Gastrocnemius medialis (tissue), 4 donors: ENCODE measurements around the gene HOXA7. TPM values are rescaled to one million over a fixed set of nuclear protein-coding genes. Genes with fewer than 3 reads are reported as not detected.

ENCODE experiments used
- ATAC-seq, 2 donors: fragments of 150-250 bp; one replicate each; pipeline ENCODE4 v1.9.1; 2016
- DNase-seq, 2 donors: peaks; one replicate each; pipeline ENCODE4 v3.0.0-alpha.2; 2019
- H3K27ac ChIP-seq, 4 donors: fragments of 200-600 bp; sonication (generic); 1 replicate in 1 of 4; 2 replicates in 3 of 4; pipeline ENCODE4 v1.5.1; 2016 to 2018; ENCODE audit warnings: mild to moderate bottlenecking in 2 of 4, moderate library complexity in 1 of 4
- H3K27me3 ChIP-seq, 3 donors: fragments of 200-600 bp; sonication (generic) in 2 of 3; 1 replicate in 1 of 3; 2 replicates in 2 of 3; pipeline versions ENCODE4 v1.5.1 to v1.6.0; 2016 to 2019; ENCODE audit warnings: mild to moderate bottlenecking in 1 of 3, moderate library complexity in 1 of 3
- H3K36me3 ChIP-seq, 2 donors: fragments of 200-600 bp; sonication (generic) in 1 of 2; one replicate each; pipeline ENCODE4 v1.5.1; 2017 to 2018
- H3K4me1 ChIP-seq, 2 donors: fragments of 200-600 bp; sonication (generic) in 1 of 2; one replicate each; pipeline ENCODE4 v1.5.1; 2016 to 2017; ENCODE audit warnings: mild to moderate bottlenecking in 2 of 2
- H3K4me3 ChIP-seq, 4 donors: fragments of 200-600 bp; sonication (generic) in 3 of 4; 1 replicate in 1 of 4; 2 replicates in 3 of 4; pipeline ENCODE4 v1.5.1; 2016 to 2019; ENCODE audit warnings: mild to moderate bottlenecking in 2 of 4
- H3K9me3 ChIP-seq, 3 donors: fragments of 200-600 bp; sonication (generic) in 2 of 3; 1 replicate in 1 of 3; 2 replicates in 2 of 3; pipeline ENCODE4 v1.5.1; 2016 to 2019
- CTCF ChIP-seq, 5 experiments: fragments of 450-650 bp in 3 of 5; fragments of 200-600 bp in 2 of 5; sonication (generic) in 2 of 5; IDR thresholded peaks in 4 of 5; conservative IDR thresholded peaks in 1 of 5; 1 replicate in 4 of 5; 2 replicates in 1 of 5; pipeline ENCODE4 v1.5.1; 2016 to 2019; ENCODE audit warnings: antibody characterized with exemption in 5 of 5, mild to moderate bottlenecking in 3 of 5, moderate library complexity in 3 of 5
- POLR2A ChIP-seq, 2 donors: fragments of 450-650 bp; IDR thresholded peaks; one replicate each; pipeline ENCODE4 v1.6.1; 2017; ENCODE audit warnings: antibody characterized with exemption in 2 of 2, mild to moderate bottlenecking in 2 of 2, moderate library complexity in 2 of 2
- in situ Hi-C, 4 donors: fragments of 200-750 bp; cut with MboI; loops; one replicate each; pipeline versions ENCODE4 v1.15.0 to v1.8.0; 2017; ENCODE audit warnings: low sequenced_read_pairs in 4 of 4
- intact Hi-C: fragments of 100-400 bp; cut with DNase I; formaldehyde crosslinking; loops from one replicate; pipeline ENCODE4 v1.15.1; 2023; ENCODE audit warnings: low total_unique reads
- total RNA-seq, 4 donors: library from RNA; depleted of rRNA; stranded (reverse); fragments of >200 nt; gene quantifications; one replicate each; pipeline versions ENCODE4 v1.1.0 to v1.2.3, GENCODE V29; 2016

The HOXA7 gene
- total RNA-seq, 4 donors from 2014 or later = 5.3 to 12.8 (median 8.6) TPM

DNA sequence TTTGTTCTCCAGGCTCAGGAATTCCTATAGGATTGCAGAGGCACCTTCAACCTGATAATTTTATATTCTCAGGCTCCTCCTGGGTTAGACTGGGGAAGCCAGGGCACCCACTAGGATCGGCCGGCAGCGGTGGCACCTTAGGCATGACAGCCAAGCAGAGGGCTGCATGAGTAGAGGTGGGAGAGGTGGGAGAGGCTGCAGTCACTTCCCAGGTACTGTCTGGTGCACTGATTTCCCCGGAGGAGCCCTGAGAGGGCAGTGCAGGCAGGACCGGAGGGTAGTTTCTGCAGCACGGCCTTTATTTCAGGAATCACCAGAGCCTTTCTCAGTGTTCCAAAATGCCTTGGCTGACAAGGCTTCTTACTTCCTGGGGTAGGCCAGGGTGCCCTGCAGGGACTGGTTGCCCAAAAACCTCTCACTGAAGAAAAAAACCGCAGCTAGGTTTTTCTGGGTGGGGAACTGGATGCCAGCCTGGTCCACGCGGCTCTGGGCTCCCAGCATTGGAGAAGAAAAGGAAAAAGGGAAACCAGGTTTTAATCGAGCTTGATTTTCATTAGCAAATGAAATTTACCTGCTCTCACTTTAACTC is 47.0 kb upstream of the HOXA7 start:
- TF ChIP-seq POLR2A (IDR thresholded peaks at IDR 0.05) (no peak), CTCF (IDR thresholded peaks at IDR 0.05 in 4 of 5, conservative IDR thresholded peaks at IDR 0.05 in 1 of 5) (no peak)
- ATAC-seq (no peak), DNase-seq (no peak)
- Histone ChIP-seq H3K9me3 (no peaks in the 10 kb centered on the region), H3K4me3 (no peak overlapping the region), H3K27ac (no peak overlapping the region), H3K4me1 (peaks cover 13 to 16% of the 10 kb centered on the region in 2 donors), H3K36me3 (no peaks in the 10 kb centered on the region), H3K27me3 (peaks cover 49 to 68% (median 57%) of the 10 kb centered on the region in 3 donors)
- in situ Hi-C loops (loop anchor here (10.0 to 25.0 kb wide), 6 partner anchors 359 to 811 kb away; no protein-coding TSS in a partner anchor), intact Hi-C loops (no loop called here)

- TF ChIP-seq POLR2A (IDR thresholded peaks at IDR 0.05) = no peak
- no peak for TF ChIP-seq CTCF (IDR thresholded peaks at IDR 0.05 in 4 of 5, conservative IDR thresholded peaks at IDR 0.05 in 1 of 5)
- intact Hi-C loops (no loop called here), in situ Hi-C loops (loop anchor here (10.0 to 25.0 kb wide), 6 partner anchors 360 to 812 kb away; no protein-coding TSS in a partner anchor)
- Histone ChIP-seq H3K27ac (no peak overlapping the region), H3K36me3 (no peaks in the 10 kb centered on the region), H3K4me3 (no peak overlapping the region), H3K9me3 (no peaks in the 10 kb centered on the region), H3K4me1 (peaks cover 16 to 18% of the 10 kb centered on the region in 2 donors), H3K27me3 (peaks cover 52 to 68% (median 63%) of the 10 kb centered on the region in 3 donors)
- ATAC-seq (no peak), DNase-seq (no peak)
These were observed 46.3 kb upstream of the HOXA7 start for GRCh38 chr7:27202862-27203134.

GRCh38 chr7:27202018-27202861 is 45.8 kb upstream of the HOXA7 start:
- no peak overlapping the region for H3K27ac ChIP-seq
- peaks cover 52 to 74% (median 67%) of the 10 kb centered on the region in 3 donors for H3K27me3 ChIP-seq
- no peaks in the 10 kb centered on the region for H3K36me3 ChIP-seq
- ATAC-seq = no peak
- H3K4me3 ChIP-seq = no peak overlapping the region
- H3K9me3 ChIP-seq = no peaks in the 10 kb centered on the region
- no peak for DNase-seq
- peaks cover 16 to 24% of the 10 kb centered on the region in 2 donors for H3K4me1 ChIP-seq
- TF ChIP-seq POLR2A (IDR thresholded peaks at IDR 0.05) = no peak
- TF ChIP-seq CTCF (IDR thresholded peaks at IDR 0.05 in 4 of 5, conservative IDR thresholded peaks at IDR 0.05 in 1 of 5) = no peak
- intact Hi-C loops = no loop called here
- in situ Hi-C loops = loop anchor here (10.0 to 25.0 kb wide), 6 partner anchors 360 to 813 kb away; no protein-coding TSS in a partner anchor

DNA sequence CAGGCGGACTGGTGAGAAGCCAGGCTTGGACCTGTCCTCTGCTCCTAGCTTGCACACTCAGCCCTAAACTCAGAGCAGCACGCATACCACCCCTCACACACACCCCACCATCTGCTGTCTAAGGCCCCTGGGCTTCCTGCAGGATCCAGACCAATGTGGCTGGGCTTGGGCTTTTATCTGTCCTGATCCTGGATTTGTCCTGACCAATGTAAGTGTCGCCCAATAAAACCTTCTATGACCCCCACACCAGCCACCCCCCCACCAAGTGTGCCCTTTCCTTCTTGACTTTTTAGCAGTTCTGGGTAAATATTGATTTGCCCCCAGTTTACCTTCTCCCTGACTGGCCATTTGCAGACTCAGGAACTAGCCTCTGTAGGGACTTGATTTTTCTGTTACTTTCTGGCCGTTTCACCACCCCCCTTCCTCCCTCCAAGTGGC is 45.1 kb upstream of the HOXA7 start:
- H3K27me3 ChIP-seq = peaks cover 52 to 78% (median 62%) of the 10 kb centered on the region in 3 donors
- in situ Hi-C loops = loop anchor here (10.0 to 25.0 kb wide), 6 partner anchors 361 to 813 kb away; no protein-coding TSS in a partner anchor
- no peak for TF ChIP-seq POLR2A (IDR thresholded peaks at IDR 0.05)
- no peak for TF ChIP-seq CTCF (IDR thresholded peaks at IDR 0.05 in 4 of 5, conservative IDR thresholded peaks at IDR 0.05 in 1 of 5)
- H3K36me3 ChIP-seq = no peaks in the 10 kb centered on the region
- DNase-seq = no peak
- peaks cover 16 to 27% of the 10 kb centered on the region in 2 donors for H3K4me1 ChIP-seq
- intact Hi-C loops = no loop called here
- no peak overlapping the region for H3K4me3 ChIP-seq
- no peak overlapping the region for H3K27ac ChIP-seq
- no peaks in the 10 kb centered on the region for H3K9me3 ChIP-seq
- no peak for ATAC-seq
